ENCODE measurements around the gene COPZ2. TPM values are rescaled to one million over a fixed set of nuclear protein-coding genes. Genes with fewer than 3 reads are reported as not detected.

The COPZ2 gene
- total and polyA plus RNA-seq, 9 of the 15 experiments (the other 6 are each of a cell fraction or from before 2014, with no cell fraction given) = 0.22 to 0.49 TPM; not detected in 7

GRCh38 chr17:48074322-48075081 is 36.9 kb upstream of the COPZ2 start (continued):
- TF ChIP-seq, protein P1, sequence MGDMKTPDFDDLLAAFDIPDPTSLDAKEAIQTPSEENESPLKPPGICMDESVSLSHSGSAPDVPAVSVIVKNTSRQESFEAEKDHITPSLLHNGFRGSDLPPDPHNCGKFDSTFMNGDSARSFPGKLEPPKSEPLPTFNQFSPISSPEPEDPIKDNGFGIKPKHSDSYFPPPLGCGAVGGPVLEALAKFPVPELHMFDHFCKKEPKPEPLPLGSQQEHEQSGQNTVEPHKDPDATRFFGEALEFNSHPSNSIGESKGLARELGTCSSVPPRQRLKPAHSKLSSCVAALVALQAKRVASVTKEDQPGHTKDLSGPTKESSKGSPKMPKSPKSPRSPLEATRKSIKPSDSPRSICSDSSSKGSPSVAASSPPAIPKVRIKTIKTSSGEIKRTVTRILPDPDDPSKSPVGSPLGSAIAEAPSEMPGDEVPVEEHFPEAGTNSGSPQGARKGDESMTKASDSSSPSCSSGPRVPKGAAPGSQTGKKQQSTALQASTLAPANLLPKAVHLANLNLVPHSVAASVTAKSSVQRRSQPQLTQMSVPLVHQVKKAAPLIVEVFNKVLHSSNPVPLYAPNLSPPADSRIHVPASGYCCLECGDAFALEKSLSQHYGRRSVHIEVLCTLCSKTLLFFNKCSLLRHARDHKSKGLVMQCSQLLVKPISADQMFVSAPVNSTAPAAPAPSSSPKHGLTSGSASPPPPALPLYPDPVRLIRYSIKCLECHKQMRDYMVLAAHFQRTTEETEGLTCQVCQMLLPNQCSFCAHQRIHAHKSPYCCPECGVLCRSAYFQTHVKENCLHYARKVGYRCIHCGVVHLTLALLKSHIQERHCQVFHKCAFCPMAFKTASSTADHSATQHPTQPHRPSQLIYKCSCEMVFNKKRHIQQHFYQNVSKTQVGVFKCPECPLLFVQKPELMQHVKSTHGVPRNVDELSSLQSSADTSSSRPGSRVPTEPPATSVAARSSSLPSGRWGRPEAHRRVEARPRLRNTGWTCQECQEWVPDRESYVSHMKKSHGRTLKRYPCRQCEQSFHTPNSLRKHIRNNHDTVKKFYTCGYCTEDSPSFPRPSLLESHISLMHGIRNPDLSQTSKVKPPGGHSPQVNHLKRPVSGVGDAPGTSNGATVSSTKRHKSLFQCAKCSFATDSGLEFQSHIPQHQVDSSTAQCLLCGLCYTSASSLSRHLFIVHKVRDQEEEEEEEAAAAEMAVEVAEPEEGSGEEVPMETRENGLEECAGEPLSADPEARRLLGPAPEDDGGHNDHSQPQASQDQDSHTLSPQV (IDR thresholded peaks at IDR 0.05) = 0 out of 2 replicates have a peak, but pooled peaks have one; percentile 41
- TF ChIP-seq ZNF197 (CRISPR knock-in tag; IDR thresholded peaks at IDR 0.05; ENCODE audit: low read depth) = no peak
- TF ChIP-seq BDP1 (IDR thresholded peaks at IDR 0.05; ENCODE audit: insufficient read depth, insufficient read length) = no peak
- TF ChIP-seq, protein P2, sequence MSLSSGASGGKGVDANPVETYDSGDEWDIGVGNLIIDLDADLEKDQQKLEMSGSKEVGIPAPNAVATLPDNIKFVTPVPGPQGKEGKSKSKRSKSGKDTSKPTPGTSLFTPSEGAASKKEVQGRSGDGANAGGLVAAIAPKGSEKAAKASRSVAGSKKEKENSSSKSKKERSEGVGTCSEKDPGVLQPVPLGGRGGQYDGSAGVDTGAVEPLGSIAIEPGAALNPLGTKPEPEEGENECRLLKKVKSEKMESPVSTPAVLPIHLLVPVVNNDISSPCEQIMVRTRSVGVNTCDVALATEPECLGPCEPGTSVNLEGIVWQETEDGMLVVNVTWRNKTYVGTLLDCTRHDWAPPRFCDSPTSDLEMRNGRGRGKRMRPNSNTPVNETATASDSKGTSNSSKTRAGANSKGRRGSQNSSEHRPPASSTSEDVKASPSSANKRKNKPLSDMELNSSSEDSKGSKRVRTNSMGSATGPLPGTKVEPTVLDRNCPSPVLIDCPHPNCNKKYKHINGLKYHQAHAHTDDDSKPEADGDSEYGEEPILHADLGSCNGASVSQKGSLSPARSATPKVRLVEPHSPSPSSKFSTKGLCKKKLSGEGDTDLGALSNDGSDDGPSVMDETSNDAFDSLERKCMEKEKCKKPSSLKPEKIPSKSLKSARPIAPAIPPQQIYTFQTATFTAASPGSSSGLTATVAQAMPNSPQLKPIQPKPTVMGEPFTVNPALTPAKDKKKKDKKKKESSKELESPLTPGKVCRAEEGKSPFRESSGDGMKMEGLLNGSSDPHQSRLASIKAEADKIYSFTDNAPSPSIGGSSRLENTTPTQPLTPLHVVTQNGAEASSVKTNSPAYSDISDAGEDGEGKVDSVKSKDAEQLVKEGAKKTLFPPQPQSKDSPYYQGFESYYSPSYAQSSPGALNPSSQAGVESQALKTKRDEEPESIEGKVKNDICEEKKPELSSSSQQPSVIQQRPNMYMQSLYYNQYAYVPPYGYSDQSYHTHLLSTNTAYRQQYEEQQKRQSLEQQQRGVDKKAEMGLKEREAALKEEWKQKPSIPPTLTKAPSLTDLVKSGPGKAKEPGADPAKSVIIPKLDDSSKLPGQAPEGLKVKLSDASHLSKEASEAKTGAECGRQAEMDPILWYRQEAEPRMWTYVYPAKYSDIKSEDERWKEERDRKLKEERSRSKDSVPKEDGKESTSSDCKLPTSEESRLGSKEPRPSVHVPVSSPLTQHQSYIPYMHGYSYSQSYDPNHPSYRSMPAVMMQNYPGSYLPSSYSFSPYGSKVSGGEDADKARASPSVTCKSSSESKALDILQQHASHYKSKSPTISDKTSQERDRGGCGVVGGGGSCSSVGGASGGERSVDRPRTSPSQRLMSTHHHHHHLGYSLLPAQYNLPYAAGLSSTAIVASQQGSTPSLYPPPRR (CRISPR knock-in tag; IDR thresholded peaks at IDR 0.05; ENCODE audit: borderline replicate concordance) = no peak
- no peak for TF ChIP-seq KLF13 (tag; IDR thresholded peaks at IDR 0.05; ENCODE audit: borderline replicate concordance, low read depth)
- TF ChIP-seq ZNF239 (CRISPR knock-in tag; IDR thresholded peaks at IDR 0.05) = no peak
- no peak for TF ChIP-seq ZNF699 (CRISPR knock-in tag; IDR thresholded peaks at IDR 0.05; ENCODE audit: insufficient replicate concordance)
- TF ChIP-seq CHD4 (IDR thresholded peaks at IDR 0.05; ENCODE audit: insufficient read depth, insufficient replicate concordance, low read depth, low read length, poor library complexity, severe bottlenecking) = no peak
- TF ChIP-seq L3MBTL2 (IDR thresholded peaks at IDR 0.05) = no peak
- TF ChIP-seq, protein P3, sequence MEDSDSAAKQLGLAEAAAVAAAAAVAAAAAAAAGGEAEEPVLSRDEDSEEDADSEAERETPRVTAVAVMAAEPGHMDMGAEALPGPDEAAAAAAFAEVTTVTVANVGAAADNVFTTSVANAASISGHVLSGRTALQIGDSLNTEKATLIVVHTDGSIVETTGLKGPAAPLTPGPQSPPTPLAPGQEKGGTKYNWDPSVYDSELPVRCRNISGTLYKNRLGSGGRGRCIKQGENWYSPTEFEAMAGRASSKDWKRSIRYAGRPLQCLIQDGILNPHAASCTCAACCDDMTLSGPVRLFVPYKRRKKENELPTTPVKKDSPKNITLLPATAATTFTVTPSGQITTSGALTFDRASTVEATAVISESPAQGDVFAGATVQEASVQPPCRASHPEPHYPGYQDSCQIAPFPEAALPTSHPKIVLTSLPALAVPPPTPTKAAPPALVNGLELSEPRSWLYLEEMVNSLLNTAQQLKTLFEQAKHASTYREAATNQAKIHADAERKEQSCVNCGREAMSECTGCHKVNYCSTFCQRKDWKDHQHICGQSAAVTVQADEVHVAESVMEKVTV (CRISPR knock-in tag; IDR thresholded peaks at IDR 0.05) = peak; percentile 87
- no peak for TF ChIP-seq HES1 (IDR thresholded peaks at IDR 0.05; ENCODE audit: low read depth)
- TF ChIP-seq SREBF1 (IDR thresholded peaks at IDR 0.05; ENCODE audit: borderline replicate concordance, low read depth, low read length) = no peak
- TF ChIP-seq ZNF280B (CRISPR knock-in tag; IDR thresholded peaks at IDR 0.05) = no peak

Measured in K562 (cell line).